Measurements from ENCODE around the gene OR10A6. TPM values are rescaled to one million over a fixed set of nuclear protein-coding genes. Genes with fewer than 3 reads are reported as not detected.

OR10A6 gene
- total RNA-seq, 1 donor from 2014 or later: not detected

DNA sequence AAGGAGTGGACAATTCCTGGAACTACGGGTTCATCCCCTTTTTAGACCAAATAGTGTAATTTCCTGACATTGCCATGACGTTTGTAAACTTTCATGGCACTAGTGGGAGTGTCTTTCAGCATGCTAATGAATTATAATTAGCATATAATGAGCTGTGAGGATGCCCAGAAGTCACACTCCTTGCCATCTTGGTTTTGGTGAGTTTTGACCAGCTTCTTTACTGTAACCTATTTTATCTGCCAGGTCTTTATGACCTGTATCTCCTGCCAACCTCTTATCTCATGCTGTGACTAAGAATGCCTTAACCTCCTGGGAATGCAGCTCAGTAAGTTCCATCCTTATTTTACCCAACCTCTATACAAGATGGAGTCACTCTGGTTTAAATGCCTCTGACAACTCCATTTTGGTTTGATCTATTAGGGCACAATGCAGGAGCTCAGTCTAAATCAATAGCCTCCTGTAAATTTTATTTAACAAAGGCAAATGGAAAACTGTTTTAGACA lies 20.7 kb downstream of the OR10A6 start:
- H3K9me3 ChIP-seq: no peaks in the 10 kb centered on the region
- no peak for DNase-seq
- intact Hi-C loops (cut with DNase I): no loop called here
- ATAC-seq: no peak
- H3K27ac ChIP-seq: no peak overlapping the region
- H3K27me3 ChIP-seq: no peaks in the 10 kb centered on the region
- TF ChIP-seq, protein P1, sequence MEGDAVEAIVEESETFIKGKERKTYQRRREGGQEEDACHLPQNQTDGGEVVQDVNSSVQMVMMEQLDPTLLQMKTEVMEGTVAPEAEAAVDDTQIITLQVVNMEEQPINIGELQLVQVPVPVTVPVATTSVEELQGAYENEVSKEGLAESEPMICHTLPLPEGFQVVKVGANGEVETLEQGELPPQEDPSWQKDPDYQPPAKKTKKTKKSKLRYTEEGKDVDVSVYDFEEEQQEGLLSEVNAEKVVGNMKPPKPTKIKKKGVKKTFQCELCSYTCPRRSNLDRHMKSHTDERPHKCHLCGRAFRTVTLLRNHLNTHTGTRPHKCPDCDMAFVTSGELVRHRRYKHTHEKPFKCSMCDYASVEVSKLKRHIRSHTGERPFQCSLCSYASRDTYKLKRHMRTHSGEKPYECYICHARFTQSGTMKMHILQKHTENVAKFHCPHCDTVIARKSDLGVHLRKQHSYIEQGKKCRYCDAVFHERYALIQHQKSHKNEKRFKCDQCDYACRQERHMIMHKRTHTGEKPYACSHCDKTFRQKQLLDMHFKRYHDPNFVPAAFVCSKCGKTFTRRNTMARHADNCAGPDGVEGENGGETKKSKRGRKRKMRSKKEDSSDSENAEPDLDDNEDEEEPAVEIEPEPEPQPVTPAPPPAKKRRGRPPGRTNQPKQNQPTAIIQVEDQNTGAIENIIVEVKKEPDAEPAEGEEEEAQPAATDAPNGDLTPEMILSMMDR (IDR thresholded peaks at IDR 0.05): no peak
- H3K36me3 ChIP-seq: no peaks in the 10 kb centered on the region
- H3K4me3 ChIP-seq: no peak overlapping the region
- H3K4me1 ChIP-seq: no peaks in the 10 kb centered on the region

DNA sequence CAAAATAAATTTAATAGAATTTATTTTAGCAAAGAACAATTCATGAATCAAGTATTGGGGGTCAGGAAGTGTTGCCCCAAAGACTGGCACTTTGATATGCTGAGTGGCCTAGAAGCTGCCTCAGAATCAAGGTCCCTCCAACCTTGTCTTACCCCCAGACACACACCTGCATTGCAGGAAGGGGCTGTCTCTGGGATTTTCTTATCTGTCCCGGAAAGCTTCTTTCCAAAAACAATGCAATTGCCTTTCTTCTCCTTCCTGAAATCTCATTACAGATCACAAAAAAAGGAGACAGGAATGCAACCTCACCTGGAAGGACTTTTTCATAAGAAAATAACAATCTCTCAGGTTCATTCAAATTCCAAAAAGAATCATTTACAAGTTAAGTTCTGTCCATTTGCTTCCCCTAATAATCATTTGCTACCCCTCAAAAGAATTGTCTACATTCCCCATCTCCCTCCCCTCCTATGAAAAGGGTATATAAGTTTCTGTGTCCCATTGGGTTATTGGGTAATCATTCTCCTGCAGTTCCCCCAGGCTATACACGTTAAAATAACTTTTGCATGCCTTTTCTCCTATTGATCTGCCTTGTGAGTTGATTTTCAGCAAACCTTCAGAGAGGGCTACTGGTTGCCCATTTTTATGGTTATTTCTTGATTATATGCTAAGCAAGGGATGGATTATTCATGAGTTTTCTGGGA lies 21.3 kb downstream of the OR10A6 start:
- no peak overlapping the region for H3K27ac ChIP-seq
- no peak overlapping the region for H3K4me3 ChIP-seq
- intact Hi-C loops (cut with DNase I): no loop called here
- no peaks in the 10 kb centered on the region for H3K9me3 ChIP-seq
- ATAC-seq (no peak), DNase-seq (no peak)
- no peaks in the 10 kb centered on the region for H3K27me3 ChIP-seq
- no peaks in the 10 kb centered on the region for H3K4me1 ChIP-seq
- no peaks in the 10 kb centered on the region for H3K36me3 ChIP-seq
- TF ChIP-seq, protein P1 (IDR thresholded peaks at IDR 0.05): no peak

DNA sequence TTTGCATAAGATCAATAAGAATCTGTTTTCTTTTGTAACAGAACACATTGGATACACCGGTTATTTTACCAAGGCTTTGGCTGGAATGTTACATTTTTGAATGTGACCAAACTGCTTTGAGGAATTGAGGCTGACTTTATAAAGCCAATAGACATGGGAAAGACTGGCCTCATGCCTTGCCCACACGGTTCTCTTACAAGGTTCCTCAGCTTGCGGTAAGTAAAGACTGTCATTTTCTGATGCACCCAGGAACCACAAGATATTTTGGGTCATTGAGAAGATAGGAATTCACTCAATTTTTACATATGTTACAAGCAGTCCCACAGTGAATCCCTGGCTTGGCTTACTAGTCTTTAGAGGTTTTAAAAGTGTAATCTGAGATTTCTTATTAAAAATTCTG lies 23.9 kb downstream of the OR10A6 start:
- TF ChIP-seq, protein P1 (IDR thresholded peaks at IDR 0.05): no peak
- Histone ChIP-seq H3K4me1 (no peaks in the 10 kb centered on the region), H3K4me3 (no peak overlapping the region), H3K9me3 (no peaks in the 10 kb centered on the region), H3K27ac (no peak overlapping the region), H3K36me3 (no peaks in the 10 kb centered on the region), H3K27me3 (no peaks in the 10 kb centered on the region)
- ATAC-seq (no peak), DNase-seq (no peak)
- intact Hi-C loops (cut with DNase I): no loop called here

DNA sequence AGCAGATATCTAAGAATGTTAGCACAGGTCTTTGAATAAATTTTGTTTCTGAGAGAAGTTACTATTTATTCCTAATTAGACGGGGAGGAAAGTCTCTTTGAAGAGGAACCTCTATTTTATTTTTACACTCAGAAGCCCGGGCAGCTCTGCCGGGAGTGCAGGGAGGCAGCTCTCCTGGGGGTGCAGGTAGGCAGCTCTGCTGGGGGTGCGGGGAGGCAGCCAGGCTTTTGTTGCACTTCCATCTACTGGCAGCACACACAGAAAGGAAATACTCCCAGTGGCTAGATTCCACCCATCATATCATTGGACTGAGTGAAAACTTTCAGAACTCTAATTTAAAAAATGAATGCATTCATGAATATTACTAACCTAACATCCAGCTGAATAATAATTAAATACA lies 24.6 kb downstream of the OR10A6 start:
- H3K36me3 ChIP-seq: no peaks in the 10 kb centered on the region
- H3K4me3 ChIP-seq: no peak overlapping the region
- H3K27me3 ChIP-seq: no peaks in the 10 kb centered on the region
- DNase-seq: no peak
- peak; percentile 30 for ATAC-seq
- TF ChIP-seq, protein P1 (IDR thresholded peaks at IDR 0.05): no peak
- H3K27ac ChIP-seq: peak overlapping the region; percentile 42
- H3K4me1 ChIP-seq: no peaks in the 10 kb centered on the region
- intact Hi-C loops (cut with DNase I): no loop called here
- H3K9me3 ChIP-seq: no peaks in the 10 kb centered on the region

DNA sequence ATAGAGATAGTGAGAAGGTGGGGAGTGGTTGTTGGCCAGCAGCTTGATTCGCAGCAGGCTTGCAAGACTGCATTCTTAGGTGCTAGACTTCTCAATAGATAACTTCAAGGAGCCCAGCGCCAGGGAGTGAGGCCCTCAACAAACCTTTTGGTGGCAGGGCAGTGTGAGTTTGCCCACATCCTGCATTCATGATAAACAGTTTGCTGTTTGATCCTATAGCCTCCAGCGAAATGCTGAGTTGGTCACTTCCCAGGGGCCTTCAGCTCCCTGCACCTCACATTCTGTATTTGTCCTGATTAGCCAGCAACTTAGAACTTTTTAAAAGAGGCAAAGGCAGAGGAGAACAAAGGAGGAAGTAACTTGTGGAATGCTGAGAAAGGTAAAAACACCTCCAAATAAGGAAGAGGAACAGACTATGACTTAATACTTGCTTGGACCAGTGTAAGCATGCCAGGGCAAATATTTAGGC lies 25.1 kb downstream of the OR10A6 start:
- H3K4me3 ChIP-seq: peak overlapping the region; percentile 22
- intact Hi-C loops (cut with DNase I): no loop called here
- DNase-seq: peak; percentile 72

More for the DNA sequence above, 25.1 kb downstream of the OR10A6 start:
- Histone ChIP-seq H3K9me3 (no peaks in the 10 kb centered on the region), H3K4me1 (no peaks in the 10 kb centered on the region), H3K36me3 (no peaks in the 10 kb centered on the region), H3K27me3 (no peaks in the 10 kb centered on the region), H3K27ac (peak overlapping the region; percentile 52)
- TF ChIP-seq, protein P1 (IDR thresholded peaks at IDR 0.05): no peak
- peak; percentile 95 for ATAC-seq

Measured in upper lobe of right lung (tissue), 1 donor.